ENCODE results near the gene VDR. TPM values are rescaled to one million over a fixed set of nuclear protein-coding genes. Genes with fewer than 3 reads are reported as not detected.

The VDR gene
- total and polyA plus RNA-seq, 2 donors (not counting 1 experiment from before 2014, with no cell fraction given), result 0.37 to 0.42 TPM

DNA sequence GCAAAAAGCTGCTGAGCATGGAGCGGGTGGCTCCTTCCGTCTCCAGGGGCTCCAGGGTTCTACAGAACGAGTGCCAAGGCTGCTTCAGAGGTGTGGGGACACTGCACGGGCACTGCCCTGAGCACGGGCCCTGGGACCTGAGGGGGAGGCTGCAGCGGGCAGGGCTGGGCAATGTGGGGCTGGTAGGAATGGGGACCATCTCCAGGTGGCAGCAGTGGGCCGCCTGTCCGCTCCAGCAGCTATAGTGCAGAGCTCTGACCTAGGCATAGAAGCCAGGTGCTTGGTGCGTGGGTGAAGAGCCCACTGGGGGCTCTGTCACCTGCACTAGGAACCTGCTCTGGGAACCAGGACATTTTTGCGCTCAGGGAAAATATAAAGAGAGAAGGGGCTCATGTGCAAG lies 107.4 kb downstream of the VDR start:
- peak; percentile 68 for DNase-seq
- H3K4me3 Mint-ChIP-seq, result no peak overlapping the region
- Histone ChIP-seq H2AFZ (ENCODE audit: insufficient read depth, low read depth, low read length, poor library complexity, severe bottlenecking) (no peak overlapping the region), H4K20me1 (ENCODE audit: control insufficient read depth, insufficient read depth, low read length, poor library complexity, severe bottlenecking) (peaks cover 70% of the 10 kb centered on the region), H3K79me2 (ENCODE audit: control insufficient read depth, insufficient read depth, low read length) (peaks cover 49% of the 10 kb centered on the region), H3K4me2 (replicated peaks; ENCODE audit: low read depth, low read length, poor library complexity, severe bottlenecking) (no peak overlapping the region), H3K9me3 (ENCODE audit: control extremely low read depth in 1 of 3, control insufficient read depth in 2 of 3, insufficient read depth in 1 of 3, low read length in 2 of 3) (no peaks in the 10 kb centered on the region), H3K27ac (ENCODE audit: low read length in 2 of 2) (no peak overlapping the region), H3K36me3 (replicated peaks in 1 of 2; ENCODE audit: control extremely low read depth in 1 of 2, control insufficient read depth in 1 of 2, extremely low read depth in 1 of 2, insufficient read depth in 2 of 2, low read length in 1 of 2) (peaks cover 0 to 70% of the 10 kb centered on the region in 2 experiments), H3K27me3 (replicated peaks in 1 of 4; ENCODE audit: control extremely low read depth in 1 of 4, control insufficient read depth in 3 of 4, insufficient read depth in 4 of 4, low read length in 3 of 4) (no peaks in the 10 kb centered on the region), H3K9ac (ENCODE audit: low read length) (no peak overlapping the region), H3K4me3 (ENCODE audit: control extremely low read depth in 1 of 5, extremely low read depth in 1 of 5, insufficient read depth in 1 of 5, low read depth in 2 of 5, low read length in 4 of 5) (no peak overlapping the region), H3K4me1 (ENCODE audit: control insufficient read depth in 2 of 2, insufficient read depth in 2 of 2, low read length in 2 of 2) (peaks cover 12 to 26% of the 10 kb centered on the region in 2 donors)
- peak; percentile 87 for ATAC-seq (ENCODE audit: low read depth)
- 82% methylated on average over 10 of the region's 10 CpGs for WGBS (ENCODE audit: insufficient coverage)
- H3K9me3 Mint-ChIP-seq (ENCODE audit: insufficient read depth), result no peaks in the 10 kb centered on the region
- H3K4me1 Mint-ChIP-seq, result peaks cover 22% of the 10 kb centered on the region
- intact Hi-C loops (cut with micrococcal nuclease), result loop anchor here (1.0 kb wide), 1 partner anchor 40 kb away; no protein-coding TSS in a partner anchor
- peak overlapping the region; percentile 84 for H3K27ac Mint-ChIP-seq
- POLR2A ChIA-PET, result interaction anchor here (0.6 to 1.3 kb wide), 5 partner anchors 11 to 133 kb away, joined by 3 to 14 read pairs (median 6); no protein-coding TSS in a partner anchor
- CTCF ChIA-PET, result interaction anchor here (0.6 to 38.8 kb wide), 14 partner anchors 8 to 166 kb away, joined by 3 to 1203 read pairs (median 5); partner anchors contain the start of genes HDAC7 and TMEM106C
- no peak for TF ChIP-seq EZH2 (IDR thresholded peaks at IDR 0.05; ENCODE audit: borderline replicate concordance, insufficient read depth, low read depth, low read length, poor library complexity, severe bottlenecking)
- TF ChIP-seq, protein P1, sequence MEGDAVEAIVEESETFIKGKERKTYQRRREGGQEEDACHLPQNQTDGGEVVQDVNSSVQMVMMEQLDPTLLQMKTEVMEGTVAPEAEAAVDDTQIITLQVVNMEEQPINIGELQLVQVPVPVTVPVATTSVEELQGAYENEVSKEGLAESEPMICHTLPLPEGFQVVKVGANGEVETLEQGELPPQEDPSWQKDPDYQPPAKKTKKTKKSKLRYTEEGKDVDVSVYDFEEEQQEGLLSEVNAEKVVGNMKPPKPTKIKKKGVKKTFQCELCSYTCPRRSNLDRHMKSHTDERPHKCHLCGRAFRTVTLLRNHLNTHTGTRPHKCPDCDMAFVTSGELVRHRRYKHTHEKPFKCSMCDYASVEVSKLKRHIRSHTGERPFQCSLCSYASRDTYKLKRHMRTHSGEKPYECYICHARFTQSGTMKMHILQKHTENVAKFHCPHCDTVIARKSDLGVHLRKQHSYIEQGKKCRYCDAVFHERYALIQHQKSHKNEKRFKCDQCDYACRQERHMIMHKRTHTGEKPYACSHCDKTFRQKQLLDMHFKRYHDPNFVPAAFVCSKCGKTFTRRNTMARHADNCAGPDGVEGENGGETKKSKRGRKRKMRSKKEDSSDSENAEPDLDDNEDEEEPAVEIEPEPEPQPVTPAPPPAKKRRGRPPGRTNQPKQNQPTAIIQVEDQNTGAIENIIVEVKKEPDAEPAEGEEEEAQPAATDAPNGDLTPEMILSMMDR (IDR thresholded peaks at IDR 0.05), result peak; percentile 38
- no peaks in the 10 kb centered on the region for H3K27me3 Mint-ChIP-seq

DNA sequence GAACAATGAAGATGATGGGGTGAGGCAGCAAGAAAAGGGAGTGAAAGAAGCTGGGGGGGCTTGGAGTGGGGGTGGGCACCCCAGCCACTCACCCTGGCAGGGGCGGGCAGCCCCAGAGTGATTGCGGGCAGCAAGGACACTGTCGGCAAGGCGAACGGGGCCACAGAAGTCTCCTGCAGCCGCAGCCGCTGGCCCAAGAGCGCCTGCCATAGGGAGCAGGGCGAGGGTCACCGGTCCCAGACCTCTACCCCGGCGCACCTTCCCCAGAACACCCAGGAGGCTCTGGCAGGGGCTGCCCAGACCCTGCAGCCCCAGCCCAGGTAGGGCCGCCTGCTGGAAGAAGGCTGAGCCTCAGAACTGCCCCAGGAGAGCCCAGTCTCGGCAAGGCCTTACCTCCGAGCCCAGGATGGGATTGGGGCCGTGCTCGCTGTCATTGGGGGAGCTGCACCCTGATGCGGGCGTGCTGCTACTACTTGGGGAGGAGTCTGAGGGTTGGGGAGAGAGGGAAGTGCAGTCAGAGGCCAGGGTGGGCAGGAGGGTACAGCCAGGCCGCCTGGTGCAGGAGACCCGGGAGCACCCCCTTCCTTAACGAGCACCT lies 108.9 kb downstream of the VDR start:
- ChIA-PET POLR2A (interaction anchor here (2.5 kb wide), 1 partner anchor 43 kb away, joined by 6 read pairs; no protein-coding TSS in a partner anchor), CTCF (interaction anchor here (9.3 to 38.8 kb wide), 2 partner anchors 23 to 39 kb away, joined by 76 to 1203 read pairs; partner anchors contain the start of gene HDAC7)
- H3K79me2 ChIP-seq (ENCODE audit: control insufficient read depth, insufficient read depth, low read length), result peaks cover 34% of the 10 kb centered on the region
- intact Hi-C loops (cut with micrococcal nuclease), result no loop called here
- Mint-ChIP-seq H3K4me3 (no peak overlapping the region), H3K4me1 (peaks cover 10% of the 10 kb centered on the region), H3K27ac (no peak overlapping the region), H3K9me3 (ENCODE audit: insufficient read depth) (no peaks in the 10 kb centered on the region), H3K27me3 (no peaks in the 10 kb centered on the region)
- H3K27me3 ChIP-seq (replicated peaks in 1 of 4; ENCODE audit: control extremely low read depth in 1 of 4, control insufficient read depth in 3 of 4, insufficient read depth in 4 of 4, low read length in 3 of 4), result no peaks in the 10 kb centered on the region
- no peak overlapping the region for H2AFZ ChIP-seq (ENCODE audit: insufficient read depth, low read depth, low read length, poor library complexity, severe bottlenecking)
- no peak overlapping the region for H3K9ac ChIP-seq (ENCODE audit: low read length)
- TF ChIP-seq, protein P1 (IDR thresholded peaks at IDR 0.05), result no peak
- TF ChIP-seq EZH2 (IDR thresholded peaks at IDR 0.05; ENCODE audit: borderline replicate concordance, insufficient read depth, low read depth, low read length, poor library complexity, severe bottlenecking), result no peak
- peaks cover 55% of the 10 kb centered on the region for H4K20me1 ChIP-seq (ENCODE audit: control insufficient read depth, insufficient read depth, low read length, poor library complexity, severe bottlenecking)
- H3K9me3 ChIP-seq (ENCODE audit: control extremely low read depth in 1 of 3, control insufficient read depth in 2 of 3, insufficient read depth in 1 of 3, low read length in 2 of 3), result no peaks in the 10 kb centered on the region
- no peak overlapping the region for H3K4me2 ChIP-seq (replicated peaks; ENCODE audit: low read depth, low read length, poor library complexity, severe bottlenecking)
- peaks cover 0 to 11% of the 10 kb centered on the region in 2 donors for H3K4me1 ChIP-seq (ENCODE audit: control insufficient read depth in 2 of 2, insufficient read depth in 2 of 2, low read length in 2 of 2)
- no peak overlapping the region for H3K27ac ChIP-seq (ENCODE audit: low read length in 2 of 2)
- 96% methylated on average over 18 of the region's 22 CpGs for WGBS (ENCODE audit: insufficient coverage)
- DNase-seq (no peak), ATAC-seq (ENCODE audit: low read depth) (no peak)
- no peak overlapping the region for H3K4me3 ChIP-seq (ENCODE audit: control extremely low read depth in 1 of 5, extremely low read depth in 1 of 5, insufficient read depth in 1 of 5, low read depth in 2 of 5, low read length in 4 of 5)
- peaks cover 0 to 84% of the 10 kb centered on the region in 2 experiments for H3K36me3 ChIP-seq (replicated peaks in 1 of 2; ENCODE audit: control extremely low read depth in 1 of 2, control insufficient read depth in 1 of 2, extremely low read depth in 1 of 2, insufficient read depth in 2 of 2, low read length in 1 of 2)
